GM23338 (cell line): ENCODE measurements around the gene OR2T1. TPM values are rescaled to one million over a fixed set of nuclear protein-coding genes. Genes with fewer than 3 reads are reported as not detected.

Source experiments
- ATAC-seq: fragments of 200-7000 bp; cut with Tn5 transposase; 3 replicates; pipeline ENCODE4 v1.9.1; 2020
- DNase-seq: peaks from one replicate; pipeline ENCODE4 v3.0.0-alpha.2; 2015; ENCODE audit warnings: low spot score
- H2AFZ ChIP-seq: fragments of 200-600 bp; sonication (generic); 2 replicates; pipeline ENCODE4 v1.8.0; 2016; ENCODE audit warnings: antibody characterized with exemption, mild to moderate bottlenecking, moderate library complexity
- H3F3A ChIP-seq: fragments of 200-600 bp; sonication (generic); replicated peaks from 2 replicates; pipeline ENCODE4 v1.8.0; 2017; ENCODE audit warnings: antibody characterized with exemption, mixed run types, low read depth
- H3K27ac ChIP-seq: fragments of 200-600 bp; sonication (generic); 2 replicates; pipeline ENCODE4 v1.6.1; 2016; ENCODE audit warnings: low read depth
- H3K27me3 ChIP-seq: fragments of 200-600 bp; sonication (generic); 2 replicates; pipeline ENCODE4 v1.8.0; 2016; ENCODE audit warnings: mild to moderate bottlenecking, mixed run types, moderate library complexity; ENCODE audit not compliant: insufficient read depth
- H3K36me3 ChIP-seq: fragments of 200-600 bp; sonication (generic); 2 replicates; pipeline ENCODE4 v1.8.0; 2016; ENCODE audit warnings: mild to moderate bottlenecking; ENCODE audit not compliant: insufficient read depth
- H3K4me1 ChIP-seq: fragments of 200-600 bp; sonication (generic); 2 replicates; pipeline ENCODE4 v1.8.0; 2016; ENCODE audit warnings: mild to moderate bottlenecking, moderate library complexity; ENCODE audit not compliant: insufficient read depth
- H3K4me2 ChIP-seq: fragments of 200-600 bp; sonication (generic); 2 replicates; pipeline ENCODE4 v1.7.1; 2017; ENCODE audit warnings: mixed run types
- H3K4me3 ChIP-seq: fragments of 200-600 bp; sonication (generic); 2 replicates; pipeline ENCODE4 v1.6.1; 2016; ENCODE audit warnings: mixed run types
- H3K79me2 ChIP-seq: fragments of 200-600 bp; sonication (generic); replicated peaks from 2 replicates; pipeline ENCODE4 v1.8.0; 2017; ENCODE audit warnings: mild to moderate bottlenecking; ENCODE audit not compliant: insufficient read depth
- H3K9me2 ChIP-seq: fragments of 200-600 bp; sonication (generic); 2 replicates; pipeline ENCODE4 v1.8.0; 2017; ENCODE audit not compliant: insufficient read depth
- H4K20me1 ChIP-seq: fragments of 200-600 bp; sonication (generic); replicated peaks from 2 replicates; pipeline ENCODE4 v1.8.0; 2017; ENCODE audit warnings: mild to moderate bottlenecking; ENCODE audit not compliant: insufficient read depth
- H3K27ac Mint-ChIP-seq: 2 replicates; pipeline ENCODE4 v1.8.0; 2020; ENCODE audit warnings: inconsistent platforms, mild to moderate bottlenecking, moderate library complexity, mixed read lengths
- H3K27me3 Mint-ChIP-seq: 3 replicates; pipeline ENCODE4 v1.8.0; 2022; ENCODE audit warnings: low read depth, mild to moderate bottlenecking, moderate library complexity, mixed read lengths, inconsistent platforms; ENCODE audit not compliant: insufficient read depth, poor library complexity
- H3K36me3 Mint-ChIP-seq: 3 replicates; pipeline ENCODE4 v1.8.0; 2021; ENCODE audit warnings: low read depth, mild to moderate bottlenecking, inconsistent platforms, moderate library complexity, mixed read lengths
- H3K4me1 Mint-ChIP-seq: 3 replicates; pipeline ENCODE4 v1.8.0; 2020; ENCODE audit warnings: mild to moderate bottlenecking, inconsistent platforms, mixed read lengths
- H3K4me3 Mint-ChIP-seq: 3 replicates; pipeline ENCODE4 v1.8.0; 2021; ENCODE audit warnings: moderate library complexity, mild to moderate bottlenecking, inconsistent platforms, mixed read lengths
- H3K9me3 Mint-ChIP-seq: 3 replicates; pipeline ENCODE4 v1.8.0; 2020; ENCODE audit warnings: moderate library complexity, mild to moderate bottlenecking, inconsistent platforms, mixed read lengths
- CTCF ChIP-seq, 2 experiments: fragments of 200-600 bp in 1 of 2; sonication (generic) in 1 of 2; conservative IDR thresholded peaks; 2 replicates each; pipeline versions ENCODE4 v1.5.1 to v1.6.1; 2016 to 2017; ENCODE audit warnings: antibody characterized with exemption in 2 of 2, low read depth in 2 of 2, mild to moderate bottlenecking in 2 of 2, moderate library complexity in 1 of 2
- JUNB ChIP-seq: IDR thresholded peaks from one replicate; pipeline ENCODE4 v1.6.1; 2016; ENCODE audit warnings: antibody characterized with exemption; ENCODE audit not compliant: unreplicated experiment
- NANOG ChIP-seq: IDR thresholded peaks from 2 replicates; pipeline ENCODE4 v1.6.1; 2016; ENCODE audit warnings: antibody characterized with exemption, borderline replicate concordance
- POLR2AphosphoS5 ChIP-seq: IDR thresholded peaks from 2 replicates; pipeline ENCODE4 v1.6.1; 2016; ENCODE audit warnings: antibody characterized with exemption, low read depth
- STAT1 ChIP-seq: IDR thresholded peaks from one replicate; pipeline ENCODE4 v1.6.1; 2016; ENCODE audit warnings: antibody characterized with exemption; ENCODE audit not compliant: unreplicated experiment
- ZNF114 ChIP-seq: fragments of 250-450 bp; sonication (Bioruptor Pico); IDR thresholded peaks from 2 replicates; pipeline ENCODE4 v1.5.0; 2020; ENCODE audit warnings: mild to moderate bottlenecking, moderate library complexity
- ZNF462 ChIP-seq: fragments of 250-450 bp; sonication (Bioruptor Pico); IDR thresholded peaks from 2 replicates; pipeline ENCODE4 v1.5.0; 2020; ENCODE audit warnings: mild to moderate bottlenecking, moderate library complexity
- long read RNA-seq: library from polyadenylated mRNA; unstranded; transcript quantifications from one replicate; pipeline ENCODE4 v2.0.0, GENCODE V29; 2020; ENCODE audit not compliant: unreplicated experiment
- polyA plus RNA-seq: library from polyadenylated mRNA; unstranded; fragments of >200 nt; fragmentation: Nextera tagmentation; extraction: Ambion mirVana; gene quantifications from 2 replicates; pipeline ENCODE4 v1.2.1, GENCODE V29; 2016
- total RNA-seq: library from RNA; depleted of rRNA; stranded (reverse); fragments of >200 nt; shearing (Covaris generic); gene quantifications from 2 replicates; pipeline ENCODE4 v1.2.3, GENCODE V29; 2014; rRNA removed

Gene OR2T1
- total RNA-seq (not detected in 2 replicates), polyA plus RNA-seq (not detected in 2 replicates)
- long read RNA-seq: 0 reads

GRCh38 chr1:248402748-248403147, at the start of gene OR2T1:
TSS of gene OR2T1 (plus strand) at chr1:248403048. CDS start at chr1:248406148, 3,100 bp downstream.
- Histone ChIP-seq H3K4me1 (no peaks in the 10 kb centered on the region), H3K27me3 (no peaks in the 10 kb centered on the region), H3K27ac (no peak within 1 kb of the TSS), H3K4me2 (no peak within 1 kb of the TSS), H3K9me2 (no peaks in the 10 kb centered on the region), H3F3A (no peaks in the 10 kb centered on the region), H3K4me3 (no peak within 1 kb of the TSS; the same call in 1 of the 2 replicates), H4K20me1 (no peaks in the 10 kb centered on the region), H3K79me2 (no peaks in the 10 kb centered on the region), H2AFZ (no peak within 1 kb of the TSS), H3K36me3 (peaks cover 15% of the 10 kb centered on the region)
- Mint-ChIP-seq H3K27ac (no peak within 1 kb of the TSS), H3K36me3 (peaks cover 29% of the 10 kb centered on the region), H3K4me1 (no peaks in the 10 kb centered on the region), H3K27me3 (peaks cover 2% of the 10 kb centered on the region), H3K9me3 (peaks cover 91% of the 10 kb centered on the region), H3K4me3 (no peak within 1 kb of the TSS)
- TF ChIP-seq POLR2AphosphoS5 (no peak), ZNF462 (CRISPR knock-in tag) (no peak), JUNB (no peak), ZNF114 (no peak), CTCF (conservative IDR thresholded peaks at IDR 0.05; ENCODE audit: low read depth in 2 of 2) (no peak), NANOG (no peak), STAT1 (no peak)
- no peak for ATAC-seq
- no peak for DNase-seq
